NCI-H526 treated with DMSO at 0.1 percent for 48 hours (cell line): Measurements from ENCODE around the gene TBC1D24.
A peak's percentile ranks its signal among the peaks of the same experiment; 100 is the strongest.

ENCODE experiments used
- DNase-seq: peaks from one replicate; lab custom pipeline; 2025; lab: John Stamatoyannopoulos, UW

TBC1D24 gene

DNA sequence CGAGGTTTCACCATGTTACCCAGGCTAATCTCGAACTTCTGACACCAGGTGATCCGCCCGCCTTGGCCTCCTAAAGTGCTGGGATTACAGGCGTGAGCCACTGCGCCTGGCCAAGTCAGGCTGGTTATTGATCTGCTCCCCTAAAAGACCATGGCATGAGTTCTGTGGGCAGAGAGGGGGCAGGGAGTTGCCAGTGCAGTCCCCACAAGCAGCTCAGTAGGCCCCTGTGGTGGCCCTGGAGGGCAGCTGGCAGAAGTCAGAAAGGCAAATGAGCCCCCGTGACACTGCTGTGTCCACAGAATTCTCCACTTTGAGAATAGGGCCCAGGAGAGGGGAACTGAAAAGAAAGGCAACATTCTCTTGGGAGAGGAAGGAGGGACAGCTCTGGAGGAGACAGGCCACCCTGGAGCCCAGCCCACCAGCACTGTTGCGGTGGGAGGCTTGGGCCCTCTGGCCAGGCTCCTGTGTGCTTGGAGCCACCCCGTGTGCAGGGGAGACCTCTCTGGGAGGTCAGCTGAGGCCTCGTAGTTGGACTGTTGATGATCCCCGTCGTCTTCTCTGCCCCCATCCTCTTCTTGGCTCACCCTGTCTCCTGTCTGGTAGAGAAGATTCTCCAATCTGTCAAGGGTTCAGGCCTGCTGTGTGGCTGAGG, 43.2 kb downstream of the TBC1D24 start:
- DNase-seq = no peak

DNA sequence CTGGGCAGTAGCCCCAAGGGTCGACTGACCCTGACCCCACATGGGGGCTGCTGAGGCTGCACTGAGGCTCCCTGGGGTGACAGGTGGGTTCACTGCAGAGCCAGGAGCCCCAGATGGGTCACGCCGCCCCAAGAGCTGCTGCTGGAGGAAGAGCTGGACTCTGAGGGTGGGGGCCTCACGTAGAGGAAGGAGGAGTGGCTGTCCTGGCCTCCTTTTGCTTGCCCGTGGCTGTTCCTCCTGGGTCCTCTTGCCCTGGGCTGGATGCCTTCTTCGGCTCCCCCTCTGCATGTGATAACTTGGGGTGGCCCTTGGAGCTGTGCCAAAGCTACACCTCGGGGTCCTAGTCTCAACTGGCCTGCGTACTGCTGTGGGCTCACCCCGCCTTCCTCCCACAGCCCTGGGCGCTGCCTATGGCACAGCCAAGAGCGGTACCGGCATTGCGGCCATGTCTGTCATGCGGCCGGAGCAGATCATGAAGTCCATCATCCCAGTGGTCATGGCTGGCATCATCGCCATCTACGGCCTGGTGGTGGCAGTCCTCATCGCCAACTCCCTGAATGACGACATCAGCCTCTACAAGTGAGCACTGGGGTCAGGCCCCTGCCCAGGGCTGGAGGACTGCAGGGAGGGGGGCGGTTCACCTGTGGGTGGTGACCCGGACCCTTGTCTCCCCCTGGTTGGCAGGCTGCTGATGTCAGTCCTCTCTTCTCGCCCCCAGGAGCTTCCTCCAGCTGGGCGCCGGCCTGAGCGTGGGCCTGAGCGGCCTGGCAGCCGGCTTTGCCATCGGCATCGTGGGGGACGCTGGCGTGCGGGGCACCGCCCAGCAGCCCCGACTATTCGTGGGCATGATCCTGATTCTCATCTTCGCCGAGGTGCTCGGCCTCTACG, 44.1 kb downstream of the TBC1D24 start:
- DNase-seq = no peak

DNA sequence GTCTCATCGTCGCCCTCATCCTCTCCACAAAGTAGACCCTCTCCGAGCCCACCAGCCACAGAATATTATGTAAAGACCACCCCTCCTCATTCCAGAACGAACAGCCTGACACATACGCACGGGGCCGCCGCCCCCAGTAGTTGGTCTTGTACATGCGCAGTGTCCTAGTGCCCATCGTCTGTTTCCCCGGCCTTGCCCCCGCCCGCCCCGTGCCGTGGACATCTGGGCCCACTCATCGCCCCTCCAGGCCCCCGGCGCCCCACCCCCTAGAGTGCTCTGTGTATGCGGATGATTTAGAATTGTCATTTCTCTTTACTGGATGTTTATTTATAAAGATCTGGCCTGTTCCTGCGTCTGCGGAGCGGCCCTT, 44.8 kb downstream of the TBC1D24 start:
- no peak for DNase-seq

DNA sequence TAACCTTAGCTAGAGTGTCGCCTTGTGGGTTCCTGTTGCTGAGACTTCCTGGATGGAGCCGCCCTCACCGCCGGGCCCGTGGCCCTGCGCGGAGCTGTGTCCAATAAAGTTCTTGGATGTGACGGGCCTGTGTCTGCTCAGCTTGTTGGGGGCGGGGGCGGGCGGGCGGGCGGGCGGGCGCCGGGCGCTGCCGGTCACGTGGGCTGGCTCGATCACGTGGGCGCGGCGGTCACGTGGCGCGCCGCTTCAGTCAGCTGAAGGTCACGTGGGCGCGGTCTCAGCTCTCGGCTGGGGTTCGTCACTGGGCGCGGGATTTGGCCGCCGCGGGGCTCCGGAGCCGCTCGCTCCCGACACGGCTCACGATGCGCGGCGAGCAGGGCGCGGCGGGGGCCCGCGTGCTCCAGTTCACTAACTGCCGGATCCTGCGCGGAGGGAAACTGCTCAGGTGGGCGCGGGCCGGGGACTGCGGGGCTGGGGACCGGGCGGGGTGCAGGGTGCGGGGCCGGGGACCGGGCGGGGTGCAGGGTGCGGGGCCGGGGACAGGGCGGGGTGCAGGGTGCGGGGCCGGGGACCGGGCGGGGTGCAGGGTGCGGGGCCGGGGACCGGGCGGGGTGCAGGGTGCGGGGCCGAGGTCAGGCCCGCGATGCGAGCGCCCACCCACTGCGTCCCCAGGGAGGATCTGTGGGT, 45.3 kb downstream of the TBC1D24 start, which contains the start of gene AMDHD2:
TSS of gene AMDHD2 (plus strand) at position 275 of the 687 bp plus-strand sequence. CDS start at position 363, 88 bp downstream.
- DNase-seq = peak; percentile 26

DNA sequence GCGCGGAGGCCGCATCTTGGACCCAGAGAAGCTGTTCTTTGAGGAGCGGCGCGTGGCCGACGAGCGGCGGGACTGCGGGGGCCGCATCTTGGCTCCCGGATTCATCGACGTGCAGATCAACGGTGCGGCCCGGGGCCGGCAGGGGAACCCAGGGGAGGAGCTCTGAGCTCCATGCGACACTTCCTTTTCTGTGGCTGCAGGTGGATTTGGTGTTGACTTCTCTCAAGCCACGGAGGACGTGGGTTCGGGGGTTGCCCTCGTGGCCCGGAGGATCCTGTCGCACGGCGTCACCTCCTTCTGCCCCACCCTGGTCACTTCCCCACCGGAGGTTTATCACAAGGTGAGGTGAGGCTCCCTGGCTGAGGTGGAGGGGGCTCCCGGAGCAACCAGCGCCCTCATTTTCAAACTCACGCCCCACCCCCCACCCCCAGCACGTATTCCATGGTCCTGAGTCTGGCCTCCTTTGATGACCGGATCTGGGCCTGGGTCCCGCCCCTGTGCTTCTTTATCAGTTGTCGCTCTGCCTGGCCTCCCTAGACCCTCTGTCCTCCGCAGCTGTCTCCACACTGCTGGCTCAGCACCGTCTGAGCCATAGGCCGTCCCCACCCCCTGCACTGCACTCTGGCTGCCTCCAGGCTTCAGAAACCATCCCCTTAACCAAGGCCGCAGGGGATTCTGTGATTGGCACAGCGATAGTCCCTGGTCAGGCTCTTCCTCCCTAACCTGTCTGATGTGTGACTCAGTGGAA, 46.0 kb downstream of the TBC1D24 start:
- no peak for DNase-seq

DNA sequence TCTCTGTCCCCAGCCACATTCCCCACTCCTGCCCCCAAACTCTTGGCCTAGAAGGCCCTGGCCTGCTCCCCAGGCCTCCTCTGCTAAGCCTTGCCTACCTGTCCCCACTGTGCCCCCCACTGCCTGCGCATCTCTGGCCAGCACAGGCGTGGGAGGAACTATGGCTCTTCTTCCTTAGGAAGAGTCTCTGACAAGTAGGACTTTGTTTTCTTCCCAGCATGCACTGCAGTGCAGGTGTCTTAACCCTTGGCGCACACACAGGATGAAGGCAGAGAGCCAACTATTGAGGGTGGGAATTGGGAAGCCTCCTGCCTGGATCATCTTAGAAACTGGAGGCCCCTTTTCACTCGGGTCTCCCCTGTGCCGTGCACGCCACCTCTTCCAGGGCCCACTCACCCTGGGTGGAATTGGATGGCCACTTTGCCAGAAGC, 48.9 kb downstream of the TBC1D24 start:
- DNase-seq = no peak

DNA sequence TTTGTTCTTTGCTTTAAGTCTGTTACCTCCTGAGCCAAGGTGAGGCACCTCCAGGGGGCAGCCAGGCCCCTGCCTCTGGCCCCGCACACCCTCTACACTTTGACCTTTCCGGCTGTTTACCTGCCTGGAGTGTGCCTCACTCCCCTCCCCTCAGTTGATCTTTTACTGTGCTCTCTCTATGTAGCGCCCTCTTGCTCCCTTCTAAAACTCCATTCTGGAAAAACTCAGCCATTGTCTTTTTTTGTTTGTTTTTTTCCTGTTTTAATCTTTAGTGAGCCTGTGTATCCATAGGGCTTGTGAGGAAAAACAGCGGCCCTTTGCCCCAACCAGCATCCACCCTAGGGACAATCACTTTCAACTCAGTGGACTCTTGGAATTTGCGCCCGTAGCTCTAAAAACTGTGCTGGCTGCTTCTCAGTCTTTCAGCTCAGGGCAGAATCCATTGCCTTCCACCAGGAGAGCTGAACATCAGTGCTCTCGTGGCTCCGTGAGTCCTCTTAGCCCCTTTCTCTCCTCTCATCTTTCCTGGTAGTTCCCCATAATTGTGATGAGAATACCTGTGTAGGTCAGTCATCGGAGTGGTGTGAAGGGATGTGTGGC, 49.5 kb downstream of the TBC1D24 start:
- no peak for DNase-seq

DNA sequence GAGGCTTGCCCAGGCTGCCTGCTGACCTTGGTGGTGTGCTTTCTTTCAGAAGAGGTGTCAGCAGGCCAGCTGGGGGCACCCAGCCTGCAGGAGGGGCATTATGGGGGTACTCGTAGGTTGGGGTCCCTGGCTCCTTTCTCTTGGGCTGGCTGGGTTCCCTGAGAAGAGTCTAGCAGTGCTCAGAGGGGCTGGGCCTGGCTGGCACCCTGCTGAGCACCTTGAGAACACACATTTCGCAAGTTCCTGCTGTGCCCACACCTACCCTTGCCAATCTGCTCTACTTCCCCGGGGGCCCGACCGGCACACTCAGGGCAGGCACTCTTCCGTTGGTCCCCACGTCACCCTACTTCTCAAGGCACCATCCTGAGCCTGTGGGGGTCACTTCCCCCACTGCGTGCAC, 51.2 kb downstream of the TBC1D24 start:
- DNase-seq = no peak

DNA sequence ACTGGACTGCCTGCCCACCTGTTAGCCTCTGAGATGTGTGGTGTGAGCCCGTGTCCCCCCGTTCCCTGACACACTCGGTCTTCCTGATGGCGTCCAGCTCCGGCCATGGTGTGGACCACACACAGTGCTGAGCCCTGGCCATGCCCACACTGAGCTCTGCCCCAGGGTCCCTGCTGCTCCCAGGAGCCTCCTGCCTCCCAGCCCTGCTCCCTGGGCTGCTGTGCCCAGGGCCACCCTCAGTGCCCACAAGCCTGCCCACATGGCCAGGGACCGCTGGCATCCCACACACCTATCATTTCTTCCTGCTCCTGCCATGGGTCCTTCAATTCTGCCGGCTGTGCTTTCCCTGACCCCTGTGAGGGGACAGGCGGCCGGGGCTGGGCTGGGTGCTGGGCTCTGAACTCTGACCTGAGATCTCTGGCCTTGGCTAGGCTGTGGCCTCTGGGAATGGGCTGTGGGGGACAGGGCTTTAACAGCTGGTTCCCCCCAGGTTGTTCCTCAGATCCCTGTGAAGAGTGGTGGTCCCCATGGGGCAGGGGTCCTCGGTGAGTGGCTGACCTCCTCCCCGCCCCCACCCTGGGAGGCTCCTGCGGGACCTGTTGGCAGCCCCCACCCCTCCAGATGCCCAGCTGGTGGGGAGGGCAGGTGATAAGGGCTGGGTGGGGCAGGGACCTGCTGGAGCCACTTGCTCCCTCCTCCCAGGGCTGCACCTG, 52.3 kb downstream of the TBC1D24 start:
- no peak for DNase-seq

DNA sequence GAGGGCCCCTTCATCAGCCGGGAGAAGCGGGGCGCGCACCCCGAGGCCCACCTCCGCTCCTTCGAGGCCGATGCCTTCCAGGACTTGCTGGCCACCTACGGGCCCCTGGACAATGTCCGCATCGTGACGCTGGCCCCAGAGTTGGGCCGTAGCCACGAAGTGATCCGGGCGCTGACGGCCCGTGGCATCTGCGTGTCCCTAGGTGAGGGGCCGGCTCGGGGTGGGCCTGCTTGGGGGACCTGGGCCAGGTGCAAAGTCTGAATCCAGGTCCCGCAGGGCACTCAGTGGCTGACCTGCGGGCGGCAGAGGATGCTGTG, 52.8 kb downstream of the TBC1D24 start:
- no peak for DNase-seq

DNA sequence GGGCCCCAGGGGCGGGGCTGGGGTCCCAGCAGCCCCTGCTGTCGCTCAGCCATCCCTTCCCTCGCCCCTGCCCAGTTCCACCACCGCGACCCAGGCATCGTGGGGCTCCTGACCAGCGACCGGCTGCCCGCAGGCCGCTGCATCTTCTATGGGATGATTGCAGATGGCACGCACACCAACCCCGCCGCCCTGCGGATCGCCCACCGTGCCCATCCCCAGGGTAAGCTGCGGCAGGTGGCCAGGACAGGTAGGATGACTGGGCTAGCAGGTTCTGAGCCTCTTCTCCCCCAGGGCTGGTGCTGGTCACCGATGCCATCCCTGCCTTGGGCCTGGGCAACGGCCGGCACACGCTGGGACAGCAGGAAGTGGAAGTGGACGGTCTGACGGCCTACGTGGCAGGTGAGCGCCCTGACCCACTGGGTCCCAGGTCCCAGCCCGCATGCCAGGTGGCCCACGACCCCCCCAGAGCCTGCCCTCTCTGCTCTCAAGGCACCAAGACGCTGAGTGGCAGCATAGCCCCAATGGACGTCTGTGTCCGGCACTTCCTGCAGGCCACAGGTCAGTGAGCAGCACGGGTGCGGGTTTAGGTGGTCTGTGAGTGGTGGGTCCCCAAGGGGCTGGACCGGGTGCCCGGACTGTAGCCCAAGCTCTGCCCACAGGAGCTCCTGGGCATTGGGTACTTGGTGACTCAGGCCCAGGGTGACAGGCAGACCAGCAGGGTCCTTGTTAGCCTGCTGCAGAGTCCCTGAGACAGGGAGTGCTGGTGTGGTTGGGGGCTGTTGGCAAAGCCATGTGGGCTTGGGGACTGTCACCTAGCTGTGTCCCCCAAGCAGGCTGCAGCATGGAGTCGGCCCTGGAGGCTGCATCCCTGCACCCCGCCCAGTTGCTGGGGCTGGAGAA, 53.5 kb downstream of the TBC1D24 start:
- DNase-seq = no peak

DNA sequence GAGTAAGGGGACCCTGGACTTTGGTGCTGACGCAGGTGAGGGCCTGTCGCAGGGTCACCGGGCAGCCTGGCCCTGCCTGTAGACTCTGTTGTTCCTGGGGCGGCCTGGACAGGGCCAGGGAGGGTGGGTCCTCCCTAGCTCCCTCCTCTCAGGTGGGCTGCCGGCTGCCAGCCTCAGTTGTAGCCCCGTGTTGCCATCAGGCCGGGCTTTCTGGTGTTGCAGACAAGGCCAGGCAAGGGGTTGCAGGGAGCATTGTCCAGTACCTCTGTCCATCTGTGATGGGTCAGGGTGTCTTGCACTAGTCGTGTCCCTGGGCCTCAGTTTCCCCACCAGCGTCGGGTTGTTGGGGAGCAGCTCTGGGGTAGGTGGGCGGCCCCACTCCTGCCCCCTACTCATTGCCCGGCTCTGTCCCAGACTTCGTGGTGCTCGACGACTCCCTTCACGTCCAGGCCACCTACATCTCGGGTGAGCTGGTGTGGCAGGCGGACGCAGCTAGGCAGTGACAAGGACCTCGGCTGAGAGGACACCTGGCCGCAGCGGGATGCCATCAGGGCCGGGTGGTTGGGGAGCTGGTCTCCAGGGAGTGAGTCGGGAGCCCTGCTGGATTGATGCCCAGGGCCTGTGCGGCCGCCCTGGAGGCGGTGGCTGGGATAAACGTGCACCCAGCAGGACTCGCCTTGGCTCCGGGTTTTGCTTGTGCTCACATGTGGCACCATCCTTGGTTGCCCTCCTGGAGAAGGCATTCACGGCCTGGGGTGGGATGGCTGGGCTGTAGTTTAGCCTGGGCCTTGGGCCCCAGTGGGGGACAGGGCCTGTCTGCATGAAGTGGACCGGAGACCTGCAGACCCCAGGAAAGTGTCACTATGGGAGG, 54.4 kb downstream of the TBC1D24 start:
- DNase-seq = no peak

DNA sequence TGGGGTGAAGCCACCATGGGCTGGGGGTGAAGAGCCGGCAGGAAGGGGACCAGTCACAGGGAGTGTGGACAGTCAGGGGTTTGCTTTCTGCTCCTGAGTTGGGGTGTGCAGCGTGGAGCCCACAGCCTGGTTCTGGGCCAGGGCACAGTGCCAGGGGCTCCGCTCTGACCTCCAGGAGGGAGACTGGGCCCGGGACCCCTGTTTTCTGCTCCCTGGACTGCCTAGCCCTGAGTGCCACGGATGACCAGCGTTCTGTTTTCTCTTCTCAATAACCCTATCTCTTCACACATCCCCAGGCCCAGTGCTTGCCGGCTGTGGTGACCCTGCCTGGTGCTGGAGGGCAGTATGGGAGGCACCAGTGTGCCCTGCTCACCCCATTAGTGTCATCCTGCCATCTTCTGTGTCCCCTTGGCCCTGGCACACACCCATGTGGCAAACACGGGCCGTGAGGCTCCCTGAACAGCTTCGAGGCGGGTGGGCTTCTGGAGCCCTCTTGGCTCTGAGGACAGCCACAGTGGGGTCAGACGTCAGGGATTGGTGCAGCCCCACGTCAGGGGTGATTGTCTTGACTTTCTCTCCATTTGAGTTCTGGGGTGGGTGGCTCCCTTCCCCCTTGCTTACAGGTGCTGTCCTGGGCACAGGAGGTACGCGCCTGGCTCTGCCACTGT, 55.2 kb downstream of the TBC1D24 start:
- no peak for DNase-seq

DNA sequence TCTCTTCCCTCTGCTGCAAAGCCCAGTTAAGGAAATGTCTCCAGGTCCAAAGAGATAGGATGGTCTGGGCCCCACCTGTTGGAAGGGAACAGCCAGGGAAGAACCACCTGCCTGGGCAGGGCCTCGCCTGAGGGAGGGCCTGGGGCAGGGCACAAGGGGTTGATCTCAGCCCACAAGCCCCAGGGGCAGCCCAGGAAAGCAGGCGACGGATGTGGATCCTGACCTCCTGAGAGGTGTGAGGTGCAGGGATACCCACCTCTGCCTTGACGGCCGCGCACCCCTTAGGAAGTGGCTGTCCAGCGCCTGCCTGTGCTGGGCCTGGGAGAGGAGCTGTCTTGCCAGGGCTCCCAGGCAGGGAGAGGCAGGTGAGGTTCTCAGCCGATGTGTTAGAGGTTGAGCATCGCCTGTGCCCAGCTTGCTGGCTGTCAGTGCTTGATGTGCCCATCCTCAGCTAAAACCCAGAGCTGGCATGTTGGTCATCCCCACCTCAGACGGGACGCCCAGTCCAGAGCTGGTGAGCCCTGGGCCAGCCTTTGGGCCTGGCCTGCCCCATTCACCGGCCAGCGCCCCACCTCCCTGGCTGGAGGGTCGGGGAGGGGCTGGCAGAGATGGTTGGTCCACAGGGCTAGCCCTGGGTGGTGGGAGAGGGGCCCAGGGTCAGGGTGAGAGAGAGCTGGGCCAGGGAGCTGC, 55.8 kb downstream of the TBC1D24 start:
- no peak for DNase-seq

DNA sequence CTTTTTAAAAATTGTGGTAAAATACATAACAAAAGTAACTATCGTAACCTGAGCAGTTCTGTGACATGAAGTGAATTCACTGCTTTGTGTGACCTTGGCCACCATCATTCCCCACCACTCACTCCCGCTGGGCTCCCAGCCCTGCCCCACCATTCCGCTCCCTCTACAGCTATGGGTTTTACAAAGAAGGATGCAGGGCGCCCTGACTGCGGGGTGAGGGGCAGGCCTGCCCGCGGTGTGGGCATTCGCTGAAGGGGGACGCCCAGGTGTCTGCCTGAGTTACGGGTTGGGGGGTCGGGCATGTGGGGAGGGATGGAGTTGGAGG, 56.4 kb downstream of the TBC1D24 start, which contains the start of gene CEMP1:
TSS of gene CEMP1 (minus strand) at position 38 of the 325 bp plus-strand sequence. CDS start 335 bp downstream, outside the sequence.
- no peak for DNase-seq

DNA sequence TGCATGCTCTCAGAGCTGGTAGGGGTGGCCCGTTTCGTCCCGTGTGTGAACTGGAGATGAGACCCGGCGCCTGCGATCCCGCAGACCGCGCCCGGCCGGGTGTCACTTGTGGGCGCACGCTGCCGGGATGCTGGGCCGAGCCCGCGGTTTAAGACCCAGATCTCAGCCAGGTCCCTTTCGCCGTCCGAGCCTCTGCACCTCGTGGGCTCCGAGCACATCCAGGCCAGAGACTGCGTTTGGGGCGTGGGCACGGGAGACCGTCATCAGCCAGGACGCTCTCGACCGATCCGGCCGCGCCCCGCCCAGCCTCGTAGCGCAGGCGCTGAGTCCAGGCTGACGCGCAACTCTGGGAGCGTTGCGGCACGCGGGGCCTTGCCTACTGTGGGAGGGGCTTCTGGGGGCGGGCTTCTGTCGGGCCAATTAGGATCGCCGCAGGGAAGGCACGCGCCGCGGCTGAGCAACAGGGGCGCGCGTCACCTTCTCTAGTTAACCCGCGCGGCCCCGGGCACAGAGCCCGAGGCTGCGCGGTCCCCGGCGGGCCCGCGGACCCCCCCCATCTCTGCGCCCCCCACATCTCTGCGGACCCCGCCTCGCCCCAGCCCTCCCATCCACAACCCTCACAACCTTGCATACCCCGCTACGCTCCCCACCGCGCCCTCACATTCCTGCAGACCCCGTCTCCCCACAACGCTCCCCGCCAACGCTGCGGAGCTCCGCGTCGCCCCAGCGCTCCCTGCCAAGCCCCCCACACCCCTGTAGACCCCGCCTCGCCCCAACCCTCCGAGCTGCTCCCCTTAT, 57.0 kb downstream of the TBC1D24 start:
- peak; percentile 82 for DNase-seq

DNA sequence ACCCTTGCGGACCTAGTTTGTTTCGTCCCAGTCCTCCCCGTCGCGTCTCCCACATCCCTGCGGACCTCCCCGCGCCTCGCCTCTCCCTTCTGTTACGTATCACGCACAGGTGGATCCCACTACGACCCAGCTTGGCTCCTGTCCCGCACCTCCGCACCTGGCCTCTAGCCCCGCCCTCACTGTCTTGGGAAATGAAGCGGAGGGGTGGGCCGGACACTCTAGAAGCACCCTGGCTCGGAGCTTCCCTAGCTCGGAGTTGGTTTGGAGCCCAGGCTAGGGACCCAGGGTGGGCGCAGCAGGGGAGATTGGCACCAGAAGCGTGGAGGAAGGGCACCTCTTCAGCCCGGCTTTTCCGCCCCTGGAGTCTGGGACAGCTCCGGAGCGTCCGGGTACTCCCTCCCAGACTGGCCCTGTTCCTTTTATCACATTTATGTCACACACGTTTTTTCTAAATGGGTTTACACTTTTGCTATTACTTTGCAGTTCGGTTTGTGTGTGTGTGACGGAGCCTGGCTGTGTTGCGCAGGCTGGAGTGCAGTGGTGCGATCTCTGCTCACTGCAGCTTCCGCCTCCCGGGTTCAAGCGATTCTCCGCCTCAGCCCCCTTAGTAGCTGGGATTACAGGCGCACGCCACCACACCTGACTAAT, 57.7 kb downstream of the TBC1D24 start:
- DNase-seq = peak; percentile 34
